HG03045 (cell line): Measurements from ENCODE around the gene STON2.

Experiments
- ATAC-seq: cut with Tn5 transposase; IDR thresholded peaks from one replicate; pipeline ENCODE4 v1.9.1; 2021; ENCODE audit warnings: mild to moderate bottlenecking, moderate library complexity; ENCODE audit not compliant: unreplicated experiment

Gene STON2

GRCh38 chr14:81341781-81342180 is 58.3 kb downstream of the STON2 start:
- no peak for ATAC-seq

GRCh38 chr14:81341370-81341769 is 58.8 kb downstream of the STON2 start:
- no peak for ATAC-seq

- no peak for ATAC-seq
These were observed 59.9 kb downstream of the STON2 start for GRCh38 chr14:81340201-81340600.

GRCh38 chr14:81337073-81337472 is 63.1 kb downstream of the STON2 start:
- ATAC-seq, result no peak

- ATAC-seq, result no peak
These were observed 64.1 kb downstream of the STON2 start for GRCh38 chr14:81336009-81336408.

GRCh38 chr14:81332725-81333124 is 67.4 kb downstream of the STON2 start:
- ATAC-seq, result no peak

- no peak for ATAC-seq
These were observed 68.7 kb downstream of the STON2 start for GRCh38 chr14:81331229-81332021.

- ATAC-seq, result no peak
These were observed 69.5 kb downstream of the STON2 start for GRCh38 chr14:81330619-81331122.

GRCh38 chr14:81329640-81330381 is 70.3 kb downstream of the STON2 start:
- no peak for ATAC-seq

GRCh38 chr14:81326451-81326850 is 73.7 kb downstream of the STON2 start:
- ATAC-seq, result no peak

GRCh38 chr14:81324011-81324410 is 76.1 kb downstream of the STON2 start:
- ATAC-seq, result no peak

- ATAC-seq, result no peak
These were observed 77.0 kb downstream of the STON2 start for GRCh38 chr14:81323093-81323492.

GRCh38 chr14:81319946-81320345 is 80.2 kb downstream of the STON2 start:
- no peak for ATAC-seq

- ATAC-seq, result no peak
These were observed 80.8 kb downstream of the STON2 start for GRCh38 chr14:81319314-81319713.

- ATAC-seq, result no peak
These were observed 84.8 kb downstream of the STON2 start for GRCh38 chr14:81315341-81315740.

- no peak for ATAC-seq
These were observed 85.5 kb downstream of the STON2 start for GRCh38 chr14:81314443-81315175.

GRCh38 chr14:81313775-81314429 is 86.2 kb downstream of the STON2 start:
- ATAC-seq, result no peak

- ATAC-seq, result no peak
These were observed 86.9 kb downstream of the STON2 start for GRCh38 chr14:81313200-81313599.

- ATAC-seq, result no peak
These were observed 87.7 kb downstream of the STON2 start for GRCh38 chr14:81312289-81312876.

GRCh38 chr14:81311778-81312177 is 88.3 kb downstream of the STON2 start:
- ATAC-seq, result no peak
